C4-2B (cell line): ENCODE data around the gene TRIM8.

ENCODE experiments used
- H3K27ac ChIP-seq: fragments of 450-650 bp; 2 replicates; pipeline ENCODE4 v1.5.1; 2017
- CTCF ChIP-seq: fragments of 450-650 bp; conservative IDR thresholded peaks from 2 replicates; pipeline ENCODE4 v1.5.1; 2017; ENCODE audit warnings: mild to moderate bottlenecking
- ZFX ChIP-seq: fragments of 450-650 bp; IDR thresholded peaks from 2 replicates; pipeline ENCODE4 v1.6.1; 2017

Gene TRIM8

GRCh38 chr10:102653060-102653459 lies 8.8 kb downstream of the TRIM8 start:
- H3K27ac ChIP-seq = no peak overlapping the region
- TF ChIP-seq CTCF = no peak
- TF ChIP-seq ZFX = no peak

GRCh38 chr10:102654566-102654965 lies 10.3 kb downstream of the TRIM8 start:
- no peak for TF ChIP-seq ZFX
- TF ChIP-seq CTCF = no peak
- no peak overlapping the region for H3K27ac ChIP-seq

- no peak overlapping the region for H3K27ac ChIP-seq
- TF ChIP-seq ZFX = no peak
- no peak for TF ChIP-seq CTCF
These were observed 10.7 kb downstream of the TRIM8 start for GRCh38 chr10:102654969-102655368.

GRCh38 chr10:102656026-102656425 lies 11.7 kb downstream of the TRIM8 start:
- no peak for TF ChIP-seq ZFX
- peak overlapping the region; percentile 83; the same call in 1 of the 2 replicates for H3K27ac ChIP-seq

GRCh38 chr10:102656791-102657371 lies 12.6 kb downstream of the TRIM8 start:
- H3K27ac ChIP-seq = peak overlapping the region; percentile 83
- TF ChIP-seq CTCF (no peak), ZFX (no peak)

GRCh38 chr10:102657451-102657850 lies 13.2 kb downstream of the TRIM8 start:
- TF ChIP-seq CTCF (no peak), ZFX (no peak)
- peak overlapping the region; percentile 83 for H3K27ac ChIP-seq

- no peak for TF ChIP-seq CTCF
- TF ChIP-seq ZFX = no peak
- H3K27ac ChIP-seq = peak overlapping the region; percentile 83
These were observed 13.9 kb downstream of the TRIM8 start for GRCh38 chr10:102657984-102658724.

- TF ChIP-seq ZFX = no peak
- no peak for TF ChIP-seq CTCF
- H3K27ac ChIP-seq = peak overlapping the region; percentile 83
These were observed 14.5 kb downstream of the TRIM8 start for GRCh38 chr10:102658802-102659201.
